Measurements from ENCODE around the gene LDAH. TPM values are rescaled to one million over a fixed set of nuclear protein-coding genes. Genes with fewer than 3 reads are reported as not detected.

The LDAH gene
- total and polyA plus RNA-seq, 2 donors (not counting 1 experiment from before 2014, with no cell fraction given), result 9.0 to 31.3 TPM

GRCh38 chr2:20642055-20642971 lies 180.6 kb downstream of the LDAH start:
- H3K4me3 Mint-ChIP-seq, result no peak overlapping the region
- Histone ChIP-seq H4K20me1 (ENCODE audit: control insufficient read depth, insufficient read depth, low read length, poor library complexity, severe bottlenecking) (peaks cover 18% of the 10 kb centered on the region), H3K9me3 (ENCODE audit: control extremely low read depth in 1 of 3, control insufficient read depth in 2 of 3, insufficient read depth in 1 of 3, low read length in 2 of 3) (peaks cover 0 to 2% (median 0%) of the 10 kb centered on the region in 3 donors), H3K79me2 (ENCODE audit: control insufficient read depth, insufficient read depth, low read length) (peaks cover 20% of the 10 kb centered on the region), H3K4me1 (ENCODE audit: control insufficient read depth in 2 of 2, insufficient read depth in 2 of 2, low read length in 2 of 2) (peaks cover 3 to 13% of the 10 kb centered on the region in 2 donors), H2AFZ (ENCODE audit: insufficient read depth, low read depth, low read length, poor library complexity, severe bottlenecking) (no peak overlapping the region), H3K9ac (ENCODE audit: low read length) (no peak overlapping the region), H3K27ac (ENCODE audit: low read length in 2 of 2) (no peak overlapping the region), H3K4me3 (ENCODE audit: control extremely low read depth in 1 of 5, extremely low read depth in 1 of 5, insufficient read depth in 1 of 5, low read depth in 2 of 5, low read length in 4 of 5) (no peak overlapping the region), H3K27me3 (replicated peaks in 1 of 4; ENCODE audit: control extremely low read depth in 1 of 4, control insufficient read depth in 3 of 4, insufficient read depth in 4 of 4, low read length in 3 of 4) (no peaks in the 10 kb centered on the region), H3K4me2 (replicated peaks; ENCODE audit: low read depth, low read length, poor library complexity, severe bottlenecking) (no peak overlapping the region), H3K36me3 (replicated peaks in 1 of 2; ENCODE audit: control extremely low read depth in 1 of 2, control insufficient read depth in 1 of 2, extremely low read depth in 1 of 2, insufficient read depth in 2 of 2, low read length in 1 of 2) (peaks cover 0 to 68% of the 10 kb centered on the region in 2 experiments)
- H3K9me3 Mint-ChIP-seq (ENCODE audit: insufficient read depth), result no peaks in the 10 kb centered on the region
- TF ChIP-seq EZH2 (IDR thresholded peaks at IDR 0.05; ENCODE audit: borderline replicate concordance, insufficient read depth, low read depth, low read length, poor library complexity, severe bottlenecking) (no peak), CTCF (IDR thresholded peaks at IDR 0.05) (peak; percentile 92)
- ChIA-PET POLR2A (interaction anchor here (0.6 to 2.1 kb wide), 4 partner anchors 193 to 412 kb away, joined by 3 to 9 read pairs (median 8); partner anchors contain the start of gene RHOB), CTCF (interaction anchor here (0.6 to 6.9 kb wide), 48 partner anchors 8 to 686 kb away, joined by 3 to 128 read pairs (median 4); partner anchors contain the start of genes HS1BP3 and RHOB)
- ATAC-seq (ENCODE audit: low read depth) (peak; percentile 99), DNase-seq (peak; percentile 82)
- H3K27ac Mint-ChIP-seq, result no peak overlapping the region
- intact Hi-C loops (cut with micrococcal nuclease), result loop anchor here (1.0 to 5.0 kb wide), 3 partner anchors 199 to 400 kb away; no protein-coding TSS in a partner anchor
- WGBS (ENCODE audit: insufficient coverage), result 30% methylated on average over 17 of the region's 26 CpGs
- peaks cover 12% of the 10 kb centered on the region for H3K4me1 Mint-ChIP-seq
- no peaks in the 10 kb centered on the region for H3K27me3 Mint-ChIP-seq
